Neural progenitor cell (in vitro differentiated cells): Measurements from ENCODE around the gene DYSF.

Experiments used
- EZH2 ChIP-seq: fragments of 200-600 bp; sonication (generic); IDR thresholded peaks from 2 replicates; pipeline ENCODE4 v1.6.1; 2017; ENCODE audit warnings: antibody characterized with exemption, mild to moderate bottlenecking, moderate library complexity
- EZH2phosphoT487 ChIP-seq: fragments of 200-600 bp; sonication (generic); IDR thresholded peaks from 2 replicates; pipeline ENCODE4 v1.6.1; 2017; ENCODE audit warnings: antibody characterized with exemption
- TF ChIP-seq, protein P1 (sequence below): fragments of 200-600 bp; sonication (generic); IDR thresholded peaks from 2 replicates; pipeline ENCODE4 v1.5.1; 2017; ENCODE audit warnings: antibody characterized with exemption, mild to moderate bottlenecking

DNA sequence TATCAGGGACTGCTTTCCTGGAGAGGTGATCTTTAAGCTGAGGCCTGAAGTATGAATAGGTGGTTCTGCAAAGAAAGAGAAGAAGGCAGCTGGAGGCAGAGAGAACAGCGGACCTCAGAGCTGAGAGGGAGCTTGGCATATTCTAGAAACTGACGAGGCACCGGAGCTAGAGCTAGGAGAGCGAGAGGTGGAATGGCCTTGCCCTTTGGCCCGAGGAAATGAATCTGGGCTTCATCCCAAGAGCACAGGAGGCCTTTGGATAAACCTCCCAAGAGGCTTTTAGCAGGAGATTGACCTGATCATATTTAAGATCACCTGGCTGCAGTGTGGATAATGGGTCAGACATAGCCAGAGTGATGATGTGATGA, 7.9 kb downstream of the DYSF start:
- TF ChIP-seq, protein P1, sequence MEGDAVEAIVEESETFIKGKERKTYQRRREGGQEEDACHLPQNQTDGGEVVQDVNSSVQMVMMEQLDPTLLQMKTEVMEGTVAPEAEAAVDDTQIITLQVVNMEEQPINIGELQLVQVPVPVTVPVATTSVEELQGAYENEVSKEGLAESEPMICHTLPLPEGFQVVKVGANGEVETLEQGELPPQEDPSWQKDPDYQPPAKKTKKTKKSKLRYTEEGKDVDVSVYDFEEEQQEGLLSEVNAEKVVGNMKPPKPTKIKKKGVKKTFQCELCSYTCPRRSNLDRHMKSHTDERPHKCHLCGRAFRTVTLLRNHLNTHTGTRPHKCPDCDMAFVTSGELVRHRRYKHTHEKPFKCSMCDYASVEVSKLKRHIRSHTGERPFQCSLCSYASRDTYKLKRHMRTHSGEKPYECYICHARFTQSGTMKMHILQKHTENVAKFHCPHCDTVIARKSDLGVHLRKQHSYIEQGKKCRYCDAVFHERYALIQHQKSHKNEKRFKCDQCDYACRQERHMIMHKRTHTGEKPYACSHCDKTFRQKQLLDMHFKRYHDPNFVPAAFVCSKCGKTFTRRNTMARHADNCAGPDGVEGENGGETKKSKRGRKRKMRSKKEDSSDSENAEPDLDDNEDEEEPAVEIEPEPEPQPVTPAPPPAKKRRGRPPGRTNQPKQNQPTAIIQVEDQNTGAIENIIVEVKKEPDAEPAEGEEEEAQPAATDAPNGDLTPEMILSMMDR: no peak
- TF ChIP-seq EZH2phosphoT487 (no peak), EZH2 (no peak)
